BLaER1 treated with 17β-estradiol and CSF1 and Interleukin-3, amounts not matched to agents 10 nM and 100 nM (cell line): ENCODE results near the gene NAT9.

Experiments
- H3K27ac ChIP-seq, 11 experiments: shearing (Covaris generic); formaldehyde crosslinking; 2 replicates each; pipeline ENCODE4 v1.8.1; 2022
- H3K27me3 ChIP-seq, 11 experiments: shearing (Covaris generic); formaldehyde crosslinking; 2 replicates each; pipeline ENCODE4 v1.8.1; 2022
- H3K36me3 ChIP-seq, 11 experiments: shearing (Covaris generic); formaldehyde crosslinking; 2 replicates each; pipeline ENCODE4 v1.8.1; 2022
- H3K4me1 ChIP-seq, 10 experiments: shearing (Covaris generic); formaldehyde crosslinking; 2 replicates each; pipeline ENCODE4 v1.8.1; 2022
- H3K4me2 ChIP-seq, 11 experiments: shearing (Covaris generic); formaldehyde crosslinking; 2 replicates each; pipeline ENCODE4 v1.8.1; 2022
- H3K4me3 ChIP-seq, 10 experiments: shearing (Covaris generic); formaldehyde crosslinking; 2 replicates each; pipeline ENCODE4 v1.8.1; 2022
- H3K9ac ChIP-seq, 11 experiments: shearing (Covaris generic); formaldehyde crosslinking; 2 replicates each; pipeline ENCODE4 v1.8.1; 2022
- H3K9me3 ChIP-seq, 11 experiments: shearing (Covaris generic); formaldehyde crosslinking; replicated peaks in 1 of 11; 2 replicates each; pipeline ENCODE4 v1.8.1; 2022
- H4K20me1 ChIP-seq, 11 experiments: shearing (Covaris generic); formaldehyde crosslinking; 2 replicates each; pipeline ENCODE4 v1.8.1; 2022
- Cebpa-rat ChIP-seq, 11 experiments: shearing (Covaris generic); IDR thresholded peaks; 2 replicates each; pipeline ENCODE4 v1.8.1; 2022

The NAT9 gene

GRCh38 chr17:74737299-74738050 is 38.7 kb downstream of the NAT9 start:
- Histone ChIP-seq H3K27ac (peak overlapping the region; percentile 58 to 99 (median 95); a peak in 21 of 22 replicates), H3K36me3 (peaks cover 0 to 10% (median 0%) of the 10 kb centered on the region in 11 experiments; a peak in 1 of 22 replicates), H3K4me3 (peak overlapping the region; percentile 57 to 89 (median 75)), H3K4me1 (peaks cover 73 to 93% (median 79%) of the 10 kb centered on the region in 10 experiments), H3K4me2 (peak overlapping the region; percentile 83 to 100 (median 98)), H3K9ac (peak overlapping the region; percentile 82 to 98 (median 89)), H3K9me3 (no peaks in the 10 kb centered on the region), H4K20me1 (no peaks in the 10 kb centered on the region), H3K27me3 (no peaks in the 10 kb centered on the region)
- TF ChIP-seq Cebpa-rat (IDR thresholded peaks at IDR 0.05): no peak

DNA sequence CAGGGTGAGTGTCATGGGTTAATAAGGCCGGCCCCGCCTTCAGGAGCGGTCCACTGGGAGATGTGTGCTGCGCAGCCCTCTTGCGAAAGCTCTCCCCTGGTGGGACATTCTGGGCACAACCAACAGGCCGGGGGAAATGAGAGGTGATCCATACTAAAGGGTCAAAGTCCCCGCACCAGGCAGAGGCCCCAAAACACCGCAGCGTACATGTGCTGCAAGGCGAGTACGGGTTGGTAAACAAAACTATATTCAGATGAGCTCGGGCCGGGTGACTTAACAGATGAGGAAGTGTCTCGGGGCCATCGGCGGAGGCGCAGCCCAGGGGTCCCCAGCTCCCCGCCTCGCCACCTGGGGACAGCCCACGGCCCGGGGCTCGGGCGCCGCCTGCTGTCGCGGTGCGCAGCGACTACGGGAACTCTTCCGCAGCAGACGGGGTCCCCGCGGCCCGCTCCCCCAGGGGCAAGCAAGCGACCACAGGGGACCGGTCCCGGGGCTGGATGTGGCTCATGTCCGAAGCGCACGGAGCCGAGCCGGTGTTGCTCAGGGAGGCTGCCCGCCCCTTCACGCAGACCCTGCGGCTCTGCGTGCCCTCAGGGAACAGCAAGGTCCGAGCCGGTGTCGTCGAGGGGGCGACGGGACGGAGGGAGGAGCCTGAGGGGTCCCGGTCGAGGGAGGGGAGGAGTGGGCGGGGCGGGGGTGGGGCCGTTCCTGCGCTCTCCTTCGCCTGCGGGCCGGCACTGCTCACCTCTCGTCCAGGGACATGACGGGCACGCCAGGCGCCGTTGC is 39.4 kb downstream of the NAT9 start, which contains the start of gene RAB37:
Gene RAB37 (plus strand): TSS at position 744 of the 786 bp plus-strand sequence. CDS start 17 bp downstream, at position 761.
- peak within 1 kb of the TSS; percentile 77 to 99 (median 95) for H3K27ac ChIP-seq
- H3K4me3 ChIP-seq: peak within 1 kb of the TSS; percentile 57 to 89 (median 75)
- no peaks in the 10 kb centered on the region for H3K27me3 ChIP-seq
- peak within 1 kb of the TSS; percentile 82 to 98 (median 89) for H3K9ac ChIP-seq
- H3K36me3 ChIP-seq: peaks cover 0 to 10% (median 0%) of the 10 kb centered on the region in 11 experiments; a peak in 1 of 22 replicates
- H4K20me1 ChIP-seq: no peaks in the 10 kb centered on the region
- 0 out of 22 replicates have a peak, but pooled peaks cover 0 to 5% (median 0%) of the 10 kb centered on the region in 11 experiments for H3K9me3 ChIP-seq
- peak within 1 kb of the TSS; percentile 83 to 100 (median 98) for H3K4me2 ChIP-seq
- TF ChIP-seq Cebpa-rat (IDR thresholded peaks at IDR 0.05): peak in 10 of 11 experiments; percentile 55 to 98 (median 92); a peak in 18 of 22 replicates
- peaks cover 65 to 85% (median 76%) of the 10 kb centered on the region in 10 experiments for H3K4me1 ChIP-seq

GRCh38 chr17:74734256-74734655 is 41.9 kb downstream of the NAT9 start:
- no peaks in the 10 kb centered on the region for H4K20me1 ChIP-seq
- TF ChIP-seq Cebpa-rat (IDR thresholded peaks at IDR 0.05): no peak
- H3K4me2 ChIP-seq: peak overlapping the region; percentile 19 to 100 (median 97)
- no peak overlapping the region for H3K4me3 ChIP-seq
- peak overlapping the region in 1 of 11 experiments; percentile 24; a peak in 1 of 22 replicates for H3K9ac ChIP-seq
- H3K9me3 ChIP-seq: 0 out of 22 replicates have a peak, but pooled peaks cover 0 to 5% (median 0%) of the 10 kb centered on the region in 11 experiments
- peak overlapping the region in 5 of 11 experiments; percentile 15 to 98 (median 34); a peak in 5 of 22 replicates for H3K27ac ChIP-seq
- H3K4me1 ChIP-seq: peaks cover 64 to 80% (median 72%) of the 10 kb centered on the region in 10 experiments
- H3K27me3 ChIP-seq: no peaks in the 10 kb centered on the region
- H3K36me3 ChIP-seq: no peaks in the 10 kb centered on the region

GRCh38 chr17:74733365-74734122 is 42.6 kb downstream of the NAT9 start:
- Histone ChIP-seq H3K4me2 (peak overlapping the region; percentile 19 to 100 (median 97)), H3K4me3 (no peak overlapping the region), H3K4me1 (peaks cover 57 to 76% (median 65%) of the 10 kb centered on the region in 10 experiments), H4K20me1 (no peaks in the 10 kb centered on the region), H3K9me3 (peaks cover 0 to 5% (median 0%) of the 10 kb centered on the region in 11 experiments; a peak in 1 of 22 replicates), H3K27ac (peak overlapping the region in 4 of 11 experiments; percentile 15 to 98 (median 30); a peak in 2 of 22 replicates), H3K27me3 (no peaks in the 10 kb centered on the region), H3K36me3 (no peaks in the 10 kb centered on the region), H3K9ac (no peak overlapping the region)
- no peak for TF ChIP-seq Cebpa-rat (IDR thresholded peaks at IDR 0.05)

GRCh38 chr17:74732042-74732867 is 43.9 kb downstream of the NAT9 start:
- H3K9ac ChIP-seq: no peak overlapping the region
- H3K9me3 ChIP-seq: peaks cover 0 to 5% (median 0%) of the 10 kb centered on the region in 11 experiments; a peak in 1 of 22 replicates
- no peaks in the 10 kb centered on the region for H3K27me3 ChIP-seq
- no peaks in the 10 kb centered on the region for H4K20me1 ChIP-seq
- peak overlapping the region in 1 of 11 experiments; percentile 15; a peak in 1 of 22 replicates for H3K4me2 ChIP-seq
- no peak for TF ChIP-seq Cebpa-rat (IDR thresholded peaks at IDR 0.05)
- H3K27ac ChIP-seq: no peak overlapping the region
- peaks cover 51 to 66% (median 55%) of the 10 kb centered on the region in 10 experiments for H3K4me1 ChIP-seq
- H3K4me3 ChIP-seq: no peak overlapping the region
- no peaks in the 10 kb centered on the region for H3K36me3 ChIP-seq

- Histone ChIP-seq H3K36me3 (no peaks in the 10 kb centered on the region), H3K9me3 (peaks cover 0 to 5% (median 0%) of the 10 kb centered on the region in 11 experiments; a peak in 1 of 22 replicates), H3K9ac (peak overlapping the region in 3 of 11 experiments; percentile 3 to 32 (median 32); a peak in 3 of 22 replicates), H3K4me1 (peaks cover 42 to 71% (median 54%) of the 10 kb centered on the region in 10 experiments), H3K27me3 (no peaks in the 10 kb centered on the region), H4K20me1 (no peaks in the 10 kb centered on the region), H3K4me3 (no peak overlapping the region), H3K27ac (peak overlapping the region in 5 of 11 experiments; percentile 33 to 57 (median 53); a peak in 8 of 22 replicates), H3K4me2 (peak overlapping the region in 10 of 11 experiments; percentile 36 to 85 (median 71); a peak in 19 of 22 replicates)
- TF ChIP-seq Cebpa-rat (IDR thresholded peaks at IDR 0.05): no peak
Observed at GRCh38 chr17:74731347-74731605, 44.9 kb downstream of the NAT9 start.

- Histone ChIP-seq H3K27ac (peak overlapping the region in 9 of 11 experiments; percentile 29 to 57 (median 51); a peak in 17 of 22 replicates), H3K27me3 (no peaks in the 10 kb centered on the region), H4K20me1 (no peaks in the 10 kb centered on the region), H3K4me3 (0 out of 20 replicates have a peak overlapping the region, but pooled peaks of 1 of the 10 experiments have one; percentile 4), H3K4me1 (peaks cover 36 to 66% (median 49%) of the 10 kb centered on the region in 10 experiments), H3K36me3 (no peaks in the 10 kb centered on the region), H3K9ac (peak overlapping the region in 9 of 11 experiments; percentile 0 to 32 (median 17); a peak in 7 of 22 replicates), H3K9me3 (peaks cover 0 to 5% (median 0%) of the 10 kb centered on the region in 11 experiments; a peak in 1 of 22 replicates), H3K4me2 (peak overlapping the region; percentile 34 to 85 (median 71))
- TF ChIP-seq Cebpa-rat (IDR thresholded peaks at IDR 0.05): no peak
Observed at GRCh38 chr17:74730491-74731346, 45.4 kb downstream of the NAT9 start.
